HEK293 (cell line): ENCODE data around the gene MMP28.
A peak's percentile ranks its signal among the peaks of the same experiment; 100 is the strongest.

Experiments
- CTCF ChIA-PET: fragments of 350-600 bp; formaldehyde crosslinking; extraction: SDS; loops from one replicate; lab custom pipeline; 2021; ENCODE audit warnings: antibody characterized with exemption; lab: Yijun Ruan, JAX
- POLR2A ChIA-PET: fragments of 300-600 bp; formaldehyde crosslinking; extraction: SDS; loops from one replicate; lab custom pipeline; 2020; ENCODE audit warnings: antibody characterized with exemption, inconsistent platforms; lab: Yijun Ruan, JAX
- H3K27ac ChIP-seq: fragments of 200-500 bp; sonication (Bioruptor generic); 2 replicates; pipeline ENCODE4 v1.5.1; 2014; ENCODE audit warnings: low read depth, low read length, control low read depth, inconsistent platforms; ENCODE audit errors: extremely low read depth
- H3K36me3 ChIP-seq, 2 experiments: fragments of 200-500 bp in 1 of 2; sonication (Bioruptor generic) in 1 of 2; 1 replicate in 1 of 2; 2 replicates in 1 of 2; pipeline ENCODE4 v1.5.1; 2014 to 2017; ENCODE audit warnings: inconsistent platforms in 2 of 2, low read length in 2 of 2; ENCODE audit not compliant: control insufficient read depth in 2 of 2, insufficient read depth in 1 of 2
- H3K4me1 ChIP-seq: fragments of 200-500 bp; sonication (Bioruptor generic); 2 replicates; pipeline ENCODE4 v1.5.1; 2014; ENCODE audit warnings: mild to moderate bottlenecking, low read length, inconsistent platforms; ENCODE audit not compliant: control insufficient read depth, insufficient read depth
- H3K4me3 ChIP-seq: 2 replicates; pipeline ENCODE4 v1.5.1; 2011; ENCODE audit warnings: low read depth, mild to moderate bottlenecking, control low read depth, low read length, moderate library complexity
- H3K9me3 ChIP-seq: fragments of 200-500 bp; sonication (Bioruptor generic); 2 replicates; pipeline ENCODE4 v1.5.1; 2014; ENCODE audit warnings: low read depth, low read length, inconsistent platforms; ENCODE audit not compliant: control insufficient read depth, insufficient read depth
- CTCF ChIP-seq: fragments of 450-650 bp; formaldehyde crosslinking; IDR thresholded peaks from 2 replicates; pipeline ENCODE4 v1.5.1; 2016; ENCODE audit warnings: missing biosample characterization, missing genetic modification characterization
- PRDM1 ChIP-seq: fragments of 450-650 bp; formaldehyde crosslinking; IDR thresholded peaks from 2 replicates; pipeline ENCODE4; 2016; ENCODE audit warnings: missing biosample characterization, missing genetic modification characterization
- PRDM10 ChIP-seq: fragments of 450-650 bp; formaldehyde crosslinking; IDR thresholded peaks from 2 replicates; pipeline ENCODE4 v1.5.1; 2016; ENCODE audit warnings: missing biosample characterization, missing genetic modification characterization
- SETDB1 ChIP-seq: IDR thresholded peaks from one replicate; pipeline ENCODE4 v1.6.1; 2017; ENCODE audit warnings: mild to moderate bottlenecking, low read length, moderate library complexity, mixed read lengths; ENCODE audit not compliant: insufficient read length
- SP7 ChIP-seq: fragments of 450-650 bp; formaldehyde crosslinking; IDR thresholded peaks from 2 replicates; pipeline ENCODE4 v1.5.1; 2016; ENCODE audit warnings: missing biosample characterization, missing genetic modification characterization
- TRIM28 ChIP-seq: IDR thresholded peaks from 2 replicates; pipeline ENCODE4 v1.6.1; 2011; ENCODE audit warnings: low read length, control low read depth, borderline replicate concordance
- ZBTB17 ChIP-seq: fragments of 450-650 bp; formaldehyde crosslinking; IDR thresholded peaks from 2 replicates; pipeline ENCODE4 v1.5.1; 2016; ENCODE audit warnings: missing biosample characterization, missing genetic modification characterization
- ZEB2 ChIP-seq: fragments of 450-650 bp; formaldehyde crosslinking; IDR thresholded peaks from 2 replicates; pipeline ENCODE4 v1.5.1; 2016; ENCODE audit warnings: missing biosample characterization, missing genetic modification characterization
- ZFP69B ChIP-seq: fragments of 450-650 bp; formaldehyde crosslinking; IDR thresholded peaks from 2 replicates; pipeline ENCODE4 v1.5.1; 2016; ENCODE audit warnings: missing biosample characterization, missing genetic modification characterization
- ZIC2 ChIP-seq: fragments of 450-650 bp; formaldehyde crosslinking; IDR thresholded peaks from 2 replicates; pipeline ENCODE4 v1.5.1; 2016; ENCODE audit warnings: missing biosample characterization, missing genetic modification characterization
- ZNF133 ChIP-seq: fragments of 450-650 bp; formaldehyde crosslinking; IDR thresholded peaks from 2 replicates; pipeline ENCODE4 v1.5.1; 2016; ENCODE audit warnings: missing biosample characterization, missing genetic modification characterization
- ZNF248 ChIP-seq: fragments of 450-650 bp; formaldehyde crosslinking; IDR thresholded peaks from 2 replicates; pipeline ENCODE4 v1.5.1; 2017; ENCODE audit warnings: missing biosample characterization, missing genetic modification characterization
- ZNF335 ChIP-seq: fragments of 450-650 bp; formaldehyde crosslinking; conservative IDR thresholded peaks from 2 replicates; pipeline ENCODE4 v1.5.1; 2016; ENCODE audit warnings: missing biosample characterization, missing genetic modification characterization
- ZNF362 ChIP-seq: fragments of 450-650 bp; formaldehyde crosslinking; IDR thresholded peaks from 2 replicates; pipeline ENCODE4 v1.5.1; 2016; ENCODE audit warnings: missing biosample characterization, missing genetic modification characterization
- ZNF548 ChIP-seq: fragments of 450-650 bp; formaldehyde crosslinking; IDR thresholded peaks from 2 replicates; pipeline ENCODE4 v1.5.1; 2016; ENCODE audit warnings: missing biosample characterization, missing genetic modification characterization
- ZNF596 ChIP-seq: fragments of 450-650 bp; IDR thresholded peaks from 2 replicates; pipeline ENCODE4 v1.5.0; 2018; ENCODE audit warnings: missing biosample characterization, mild to moderate bottlenecking, missing genetic modification characterization, moderate library complexity
- ZNF600 ChIP-seq: fragments of 450-650 bp; formaldehyde crosslinking; IDR thresholded peaks from 2 replicates; pipeline ENCODE4 v1.5.1; 2016; ENCODE audit warnings: missing biosample characterization, missing genetic modification characterization
- ZNF654 ChIP-seq: fragments of 450-650 bp; formaldehyde crosslinking; IDR thresholded peaks from 2 replicates; pipeline ENCODE4 v1.5.1; 2016; ENCODE audit warnings: low read depth, missing biosample characterization, missing genetic modification characterization
- ZNF768 ChIP-seq: fragments of 450-650 bp; formaldehyde crosslinking; IDR thresholded peaks from 2 replicates; pipeline ENCODE4 v1.5.1; 2018; ENCODE audit warnings: missing biosample characterization, mild to moderate bottlenecking, missing genetic modification characterization
- ZSCAN18 ChIP-seq: fragments of 450-650 bp; formaldehyde crosslinking; IDR thresholded peaks from 2 replicates; pipeline ENCODE4 v1.5.1; 2016; ENCODE audit warnings: missing biosample characterization, missing genetic modification characterization
- ZSCAN30 ChIP-seq: fragments of 450-650 bp; IDR thresholded peaks from 2 replicates; pipeline ENCODE4 v1.5.1; 2018; ENCODE audit warnings: missing biosample characterization, mild to moderate bottlenecking, missing genetic modification characterization, moderate library complexity

The MMP28 gene

GRCh38 chr17:35804658-35805192, 9.3 kb upstream of the MMP28 start:
- ChIA-PET POLR2A (interaction anchor here (0.7 to 2.5 kb wide), 3 partner anchors 15 to 40 kb away, joined by 3 to 14 read pairs (median 7); no protein-coding TSS in a partner anchor), CTCF (interaction anchor here (0.6 to 4.0 kb wide), 34 partner anchors 9 to 1265 kb away, joined by 3 to 82 read pairs (median 4); partner anchors contain the start of genes C17orf50 and MMP28)
- no peaks in the 10 kb centered on the region for H3K9me3 ChIP-seq
- 0 out of 2 replicates have a peak, but pooled peaks cover 3% of the 10 kb centered on the region for H3K4me1 ChIP-seq
- H3K27ac ChIP-seq, result no peak overlapping the region
- no peak overlapping the region for H3K4me3 ChIP-seq
- peak; percentile 67 for TF ChIP-seq SETDB1
- TF ChIP-seq ZNF768 (tag by site-specific recombination), result peak; percentile 77
- peak; percentile 36; the same call in 1 of the 2 replicates for TF ChIP-seq TRIM28
- peak; percentile 48 for TF ChIP-seq PRDM10 (tag by site-specific recombination)
- TF ChIP-seq ZBTB17, result peak; percentile 67
- TF ChIP-seq ZNF133 (tag by site-specific recombination), result no peak
- peak; percentile 95 for TF ChIP-seq ZNF362 (tag by site-specific recombination)
- TF ChIP-seq ZNF654 (tag by site-specific recombination), result peak; percentile 93
- TF ChIP-seq ZFP69B (tag by site-specific recombination), result no peak
- TF ChIP-seq ZSCAN18 (tag by site-specific recombination), result 0 out of 2 replicates have a peak, but pooled peaks have one; percentile 21
- peak; percentile 90 for TF ChIP-seq PRDM1
- peak; percentile 87; the same call in 1 of the 2 replicates for TF ChIP-seq CTCF
- peak; percentile 92 for TF ChIP-seq ZNF596
- no peak for TF ChIP-seq ZNF548 (tag by site-specific recombination)
- TF ChIP-seq SP7, result peak; percentile 34; the same call in 1 of the 2 replicates
- TF ChIP-seq ZSCAN30, result peak; percentile 50; the same call in 1 of the 2 replicates
- peak; percentile 82 for TF ChIP-seq ZNF335 (tag by site-specific recombination)
- peak; percentile 34; the same call in 1 of the 2 replicates for TF ChIP-seq ZNF600 (tag by site-specific recombination)
- no peak for TF ChIP-seq ZNF248
- TF ChIP-seq ZIC2, result peak; percentile 30; the same call in 1 of the 2 replicates
- peak; percentile 15; the same call in 1 of the 2 replicates for TF ChIP-seq ZEB2 (tag by site-specific recombination)
- no peaks in the 10 kb centered on the region for H3K36me3 ChIP-seq
